Measurements from ENCODE around the gene KRT16. TPM values are rescaled to one million over a fixed set of nuclear protein-coding genes. Genes with fewer than 3 reads are reported as not detected.

Gene KRT16
- total and polyA plus RNA-seq, 2 donors (not counting 3 experiments of a cell fraction or from before 2014, with no cell fraction given): not detected

GRCh38 chr17:41638194-41638593 lies 25.6 kb upstream of the KRT16 start:
- no peaks in the 10 kb centered on the region for H3K79me2 ChIP-seq (ENCODE audit: control insufficient read depth, insufficient read depth, low read length)
- no peaks in the 10 kb centered on the region for H3K4me1 ChIP-seq (ENCODE audit: control insufficient read depth, extremely low read depth, insufficient read depth, low read length)
- H4K20me1 ChIP-seq (replicated peaks; ENCODE audit: control insufficient read depth, extremely low read depth, insufficient read depth, low read length): no peaks in the 10 kb centered on the region
- no peaks in the 10 kb centered on the region for H3K9me3 ChIP-seq (replicated peaks; ENCODE audit: control insufficient read depth, insufficient read depth, low read length)
- POLR2A ChIA-PET: no interaction called here
- no peak overlapping the region for H3K4me2 ChIP-seq (ENCODE audit: insufficient read depth, low read length)
- H3K27me3 ChIP-seq (ENCODE audit: control insufficient read depth in 2 of 2, insufficient read depth in 2 of 2, low read length in 2 of 2): no peaks in the 10 kb centered on the region
- H3K4me3 ChIP-seq (replicated peaks in 1 of 3; ENCODE audit: insufficient read depth in 1 of 3, low read depth in 1 of 3, low read length in 3 of 3): no peak overlapping the region
- TF ChIP-seq FOS (IDR thresholded peaks at IDR 0.05; ENCODE audit: borderline replicate concordance, insufficient read depth, low read length): no peak
- TF ChIP-seq MYC (IDR thresholded peaks at IDR 0.05; ENCODE audit: low read depth, low read length): no peak
- TF ChIP-seq POLR2AphosphoS5 (IDR thresholded peaks at IDR 0.05; ENCODE audit: insufficient read depth, low read depth, low read length): no peak
- DNase-seq (ENCODE audit: low read depth, low spot score) (no peak), FAIRE-seq (no peak)
- H3K9me1 ChIP-seq (replicated peaks; ENCODE audit: control insufficient read depth, extremely low read depth, insufficient read depth, low read length): no peaks in the 10 kb centered on the region
- no peak overlapping the region for H3K9ac ChIP-seq (replicated peaks; ENCODE audit: extremely low read depth, insufficient read depth, low read length)
- intact Hi-C loops (cut with micrococcal nuclease): no loop called here
- no peaks in the 10 kb centered on the region for H3K36me3 ChIP-seq (ENCODE audit: control insufficient read depth in 2 of 2, extremely low read depth in 1 of 2, insufficient read depth in 2 of 2, low read length in 2 of 2)
- CTCF ChIA-PET: interaction anchor here (3.0 kb wide), 1 partner anchor 10 kb away, joined by 28 read pairs; no protein-coding TSS in a partner anchor
- BruUV-seq (replicated peaks): no TSS peak
- dilution Hi-C loops (cut with MboI; ENCODE audit: extremely low pct_ligation_motif_present, low sequenced_read_pairs): no loop called here
- no peak overlapping the region for H3K27ac ChIP-seq (ENCODE audit: insufficient read depth, low read depth, low read length)
- no peak overlapping the region for H2AFZ ChIP-seq (ENCODE audit: low read depth, low read length)

DNA sequence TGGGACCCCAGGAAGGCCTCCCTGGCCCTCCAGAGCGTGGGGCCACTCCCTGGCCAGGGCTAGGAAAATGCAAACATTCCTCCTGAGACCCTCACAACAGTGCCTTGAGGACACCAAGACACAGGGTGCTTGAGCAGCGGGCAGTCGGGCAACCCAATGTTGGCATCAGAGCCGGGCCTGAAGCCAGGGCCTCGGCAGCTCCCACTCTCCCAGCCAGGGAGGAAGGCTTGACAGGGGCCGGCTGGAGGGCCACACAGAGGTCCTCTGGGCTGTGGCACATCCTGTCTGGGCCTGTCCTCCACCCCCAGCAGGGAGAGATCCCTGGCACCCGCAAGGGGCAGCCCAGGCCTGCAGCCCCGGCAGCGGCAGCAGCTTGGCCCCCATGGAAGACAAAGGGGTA lies 24.1 kb upstream of the KRT16 start:
- H3K9me3 ChIP-seq (replicated peaks; ENCODE audit: control insufficient read depth, insufficient read depth, low read length): no peaks in the 10 kb centered on the region
- FAIRE-seq (no peak), DNase-seq (ENCODE audit: low read depth, low spot score) (no peak)
- BruUV-seq (replicated peaks): no TSS peak
- no peak overlapping the region for H3K4me2 ChIP-seq (ENCODE audit: insufficient read depth, low read length)
- no peaks in the 10 kb centered on the region for H3K79me2 ChIP-seq (ENCODE audit: control insufficient read depth, insufficient read depth, low read length)
- no peak overlapping the region for H3K27ac ChIP-seq (ENCODE audit: insufficient read depth, low read depth, low read length)
- no peak overlapping the region for H3K9ac ChIP-seq (replicated peaks; ENCODE audit: extremely low read depth, insufficient read depth, low read length)
- no peaks in the 10 kb centered on the region for H3K9me1 ChIP-seq (replicated peaks; ENCODE audit: control insufficient read depth, extremely low read depth, insufficient read depth, low read length)
- H3K4me1 ChIP-seq (ENCODE audit: control insufficient read depth, extremely low read depth, insufficient read depth, low read length): no peaks in the 10 kb centered on the region
- no peak overlapping the region for H2AFZ ChIP-seq (ENCODE audit: low read depth, low read length)
- H3K36me3 ChIP-seq (ENCODE audit: control insufficient read depth in 2 of 2, extremely low read depth in 1 of 2, insufficient read depth in 2 of 2, low read length in 2 of 2): no peaks in the 10 kb centered on the region
- no peaks in the 10 kb centered on the region for H4K20me1 ChIP-seq (replicated peaks; ENCODE audit: control insufficient read depth, extremely low read depth, insufficient read depth, low read length)
- no peaks in the 10 kb centered on the region for H3K27me3 ChIP-seq (ENCODE audit: control insufficient read depth in 2 of 2, insufficient read depth in 2 of 2, low read length in 2 of 2)
- ChIA-PET POLR2A (no interaction called here), CTCF (interaction anchor here (0.8 to 3.7 kb wide), 3 partner anchors 11 to 780 kb away, joined by 3 to 17 read pairs (median 4); no protein-coding TSS in a partner anchor)
- intact Hi-C loops (cut with micrococcal nuclease): no loop called here
- no peak overlapping the region for H3K4me3 ChIP-seq (replicated peaks in 1 of 3; ENCODE audit: insufficient read depth in 1 of 3, low read depth in 1 of 3, low read length in 3 of 3)
- TF ChIP-seq POLR2AphosphoS5 (IDR thresholded peaks at IDR 0.05; ENCODE audit: insufficient read depth, low read depth, low read length) (no peak), EZH2 (IDR thresholded peaks at IDR 0.05; ENCODE audit: borderline replicate concordance, low read depth, low read length, severe bottlenecking) (no peak), FOS (IDR thresholded peaks at IDR 0.05; ENCODE audit: borderline replicate concordance, insufficient read depth, low read length) (no peak), JUN (IDR thresholded peaks at IDR 0.05; ENCODE audit: borderline replicate concordance, insufficient read depth, insufficient read length, low read depth) (no peak), MYC (IDR thresholded peaks at IDR 0.05; ENCODE audit: low read depth, low read length) (no peak), POLR2A (IDR thresholded peaks at IDR 0.05; ENCODE audit: low read depth, low read length) (no peak)
- TF ChIP-seq, protein P1, sequence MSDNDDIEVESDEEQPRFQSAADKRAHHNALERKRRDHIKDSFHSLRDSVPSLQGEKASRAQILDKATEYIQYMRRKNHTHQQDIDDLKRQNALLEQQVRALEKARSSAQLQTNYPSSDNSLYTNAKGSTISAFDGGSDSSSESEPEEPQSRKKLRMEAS (IDR thresholded peaks at IDR 0.05; ENCODE audit: insufficient read depth, insufficient read length): no peak
- TF ChIP-seq, protein P2, sequence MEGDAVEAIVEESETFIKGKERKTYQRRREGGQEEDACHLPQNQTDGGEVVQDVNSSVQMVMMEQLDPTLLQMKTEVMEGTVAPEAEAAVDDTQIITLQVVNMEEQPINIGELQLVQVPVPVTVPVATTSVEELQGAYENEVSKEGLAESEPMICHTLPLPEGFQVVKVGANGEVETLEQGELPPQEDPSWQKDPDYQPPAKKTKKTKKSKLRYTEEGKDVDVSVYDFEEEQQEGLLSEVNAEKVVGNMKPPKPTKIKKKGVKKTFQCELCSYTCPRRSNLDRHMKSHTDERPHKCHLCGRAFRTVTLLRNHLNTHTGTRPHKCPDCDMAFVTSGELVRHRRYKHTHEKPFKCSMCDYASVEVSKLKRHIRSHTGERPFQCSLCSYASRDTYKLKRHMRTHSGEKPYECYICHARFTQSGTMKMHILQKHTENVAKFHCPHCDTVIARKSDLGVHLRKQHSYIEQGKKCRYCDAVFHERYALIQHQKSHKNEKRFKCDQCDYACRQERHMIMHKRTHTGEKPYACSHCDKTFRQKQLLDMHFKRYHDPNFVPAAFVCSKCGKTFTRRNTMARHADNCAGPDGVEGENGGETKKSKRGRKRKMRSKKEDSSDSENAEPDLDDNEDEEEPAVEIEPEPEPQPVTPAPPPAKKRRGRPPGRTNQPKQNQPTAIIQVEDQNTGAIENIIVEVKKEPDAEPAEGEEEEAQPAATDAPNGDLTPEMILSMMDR (IDR thresholded peaks at IDR 0.05; ENCODE audit: extremely low read depth in 1 of 2, insufficient read depth in 1 of 2, low read depth in 1 of 2, low read length in 2 of 2): no peak
- dilution Hi-C loops (cut with MboI; ENCODE audit: extremely low pct_ligation_motif_present, low sequenced_read_pairs): no loop called here
